ENCODE data around the gene EEFSEC. TPM values are rescaled to one million over a fixed set of nuclear protein-coding genes. Genes with fewer than 3 reads are reported as not detected.

Gene EEFSEC
- total RNA-seq, 1 experiment from 2014 or later, result 21.3 TPM

- TF ChIP-seq CTCF (conservative IDR thresholded peaks at IDR 0.05) (no peak), EZH2 (IDR thresholded peaks at IDR 0.05; ENCODE audit: low read depth) (no peak)
- Histone ChIP-seq H3K4me1 (replicated peaks; ENCODE audit: insufficient read depth) (peaks cover 4% of the 10 kb centered on the region), H3K36me3 (ENCODE audit: low read depth) (no peaks in the 10 kb centered on the region), H3K4me3 (no peak overlapping the region), H3K4me2 (no peak overlapping the region), H4K20me1 (ENCODE audit: insufficient read depth) (no peaks in the 10 kb centered on the region), H3K27ac (no peak overlapping the region), H3K79me2 (ENCODE audit: low read depth) (no peaks in the 10 kb centered on the region), H3K27me3 (ENCODE audit: insufficient read depth, low read depth) (no peaks in the 10 kb centered on the region), H2AFZ (no peak overlapping the region), H3F3A (ENCODE audit: insufficient read depth, low read depth) (0 out of 2 replicates have a peak, but pooled peaks cover 4% of the 10 kb centered on the region), H3K9me2 (ENCODE audit: insufficient read depth) (no peaks in the 10 kb centered on the region), H3K9me3 (ENCODE audit: insufficient read depth, low read depth) (no peaks in the 10 kb centered on the region)
- BruUV-seq (replicated peaks), result no TSS peak
- DNase-seq, result no peak
- intact Hi-C loops (cut with micrococcal nuclease; ENCODE audit: unreplicated experiment), result no loop called here
- ChIA-PET POLR2A (ENCODE audit: unreplicated experiment) (no interaction called here), CTCF (interaction anchor here (0.6 kb wide), 2 partner anchors 21 to 169 kb away, joined by 4 to 9 read pairs; no protein-coding TSS in a partner anchor)
These were observed 175.5 kb downstream of the EEFSEC start for GRCh38 chr3:128328546-128329458.

- no peak for DNase-seq
- CTCF ChIA-PET, result interaction anchor here (0.6 kb wide), 3 partner anchors 20 to 176 kb away, joined by 4 to 9 read pairs (median 4); no protein-coding TSS in a partner anchor
- Histone ChIP-seq H3K9me3 (ENCODE audit: insufficient read depth, low read depth) (no peaks in the 10 kb centered on the region), H2AFZ (no peak overlapping the region), H3K27ac (no peak overlapping the region), H3K9me2 (ENCODE audit: insufficient read depth) (no peaks in the 10 kb centered on the region), H3F3A (ENCODE audit: insufficient read depth, low read depth) (0 out of 2 replicates have a peak, but pooled peaks cover 4% of the 10 kb centered on the region), H3K79me2 (ENCODE audit: low read depth) (no peaks in the 10 kb centered on the region), H3K4me2 (no peak overlapping the region), H4K20me1 (ENCODE audit: insufficient read depth) (no peaks in the 10 kb centered on the region), H3K27me3 (ENCODE audit: insufficient read depth, low read depth) (no peaks in the 10 kb centered on the region), H3K36me3 (ENCODE audit: low read depth) (no peaks in the 10 kb centered on the region), H3K4me3 (no peak overlapping the region), H3K4me1 (replicated peaks; ENCODE audit: insufficient read depth) (peaks cover 2% of the 10 kb centered on the region)
- intact Hi-C loops (cut with micrococcal nuclease; ENCODE audit: unreplicated experiment), result no loop called here
- TF ChIP-seq EZH2 (IDR thresholded peaks at IDR 0.05; ENCODE audit: low read depth), result no peak
- no peak for TF ChIP-seq CTCF (conservative IDR thresholded peaks at IDR 0.05)
- POLR2A ChIA-PET (ENCODE audit: unreplicated experiment), result no interaction called here
- no TSS peak for BruUV-seq (replicated peaks)
These were observed 176.4 kb downstream of the EEFSEC start for GRCh38 chr3:128329491-128330213.

GRCh38 chr3:128330214-128330842 is 177.0 kb downstream of the EEFSEC start:
- H3K79me2 ChIP-seq (ENCODE audit: low read depth), result no peaks in the 10 kb centered on the region
- DNase-seq, result no peak
- ChIA-PET POLR2A (ENCODE audit: unreplicated experiment) (interaction anchor here (0.6 kb wide), 1 partner anchor 239 kb away, joined by 5 read pairs; no protein-coding TSS in a partner anchor), CTCF (interaction anchor here (0.6 kb wide), 1 partner anchor 176 kb away, joined by 4 read pairs; no protein-coding TSS in a partner anchor)
- peaks cover 4% of the 10 kb centered on the region; the same call in 1 of the 2 replicates for H3F3A ChIP-seq (ENCODE audit: insufficient read depth, low read depth)
- H3K9me2 ChIP-seq (ENCODE audit: insufficient read depth), result no peaks in the 10 kb centered on the region
- intact Hi-C loops (cut with micrococcal nuclease; ENCODE audit: unreplicated experiment), result no loop called here
- no peak overlapping the region for H3K4me2 ChIP-seq
- TF ChIP-seq CTCF (conservative IDR thresholded peaks at IDR 0.05) (no peak), EZH2 (IDR thresholded peaks at IDR 0.05; ENCODE audit: low read depth) (no peak)
- BruUV-seq (replicated peaks), result no TSS peak
- H3K36me3 ChIP-seq (ENCODE audit: low read depth), result no peaks in the 10 kb centered on the region
- H3K4me3 ChIP-seq, result no peak overlapping the region
- no peaks in the 10 kb centered on the region for H3K27me3 ChIP-seq (ENCODE audit: insufficient read depth, low read depth)
- H2AFZ ChIP-seq, result no peak overlapping the region
- H3K9me3 ChIP-seq (ENCODE audit: insufficient read depth, low read depth), result no peaks in the 10 kb centered on the region
- H3K27ac ChIP-seq, result no peak overlapping the region
- peaks cover 9% of the 10 kb centered on the region for H3K4me1 ChIP-seq (replicated peaks; ENCODE audit: insufficient read depth)
- no peaks in the 10 kb centered on the region for H4K20me1 ChIP-seq (ENCODE audit: insufficient read depth)
